GM15510 (cell line): Measurements from ENCODE around the gene ARMC9.
A peak's percentile ranks its signal among the peaks of the same experiment; 100 is the strongest.

Experiments
- POLR2A ChIP-seq: IDR thresholded peaks from 3 replicates; pipeline ENCODE4 v1.6.1; 2011; ENCODE audit warnings: borderline replicate concordance; ENCODE audit not compliant: insufficient read length; ENCODE audit errors: extremely low read depth

The ARMC9 gene

DNA sequence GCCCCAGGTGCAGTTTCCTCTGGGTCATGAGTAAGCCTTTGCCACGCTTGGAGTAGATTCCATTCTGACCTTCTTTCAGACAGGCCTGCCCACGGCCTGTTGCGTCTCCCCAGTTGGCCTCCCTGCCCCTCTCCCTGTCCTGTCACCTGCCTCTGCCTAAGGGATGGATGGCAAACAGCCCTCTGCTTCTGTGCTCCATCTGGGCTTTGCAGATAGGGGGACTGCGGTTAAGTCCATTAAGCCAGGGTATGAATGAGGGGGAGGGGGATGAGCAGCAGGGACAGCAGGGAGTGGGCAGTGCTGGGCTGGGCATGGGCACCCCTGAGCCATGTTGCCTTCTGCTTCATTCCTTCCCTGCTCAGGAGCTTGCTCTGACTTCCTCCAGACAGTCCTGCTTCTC, 159.5 kb downstream of the ARMC9 start:
- TF ChIP-seq POLR2A, result no peak

DNA sequence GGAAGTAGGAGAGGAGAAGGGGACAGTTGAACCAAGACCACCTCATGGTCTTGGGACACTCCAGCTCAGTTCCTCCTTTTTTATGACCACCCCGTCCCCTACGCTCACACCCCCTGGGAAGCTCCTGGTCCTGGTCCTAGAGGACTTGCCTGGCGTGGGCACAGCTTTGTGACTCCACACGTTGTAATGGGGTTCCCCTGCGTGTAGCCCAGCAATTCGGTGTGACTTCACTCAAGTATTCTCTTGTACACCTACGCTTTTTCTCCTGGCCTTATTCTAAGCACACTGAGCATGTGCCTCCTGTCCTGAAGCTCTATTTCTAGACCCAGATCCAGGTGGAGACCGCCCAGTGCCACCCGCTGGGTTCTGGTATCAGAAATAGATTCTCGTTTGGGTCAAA, 161.0 kb downstream of the ARMC9 start:
- no peak for TF ChIP-seq POLR2A

DNA sequence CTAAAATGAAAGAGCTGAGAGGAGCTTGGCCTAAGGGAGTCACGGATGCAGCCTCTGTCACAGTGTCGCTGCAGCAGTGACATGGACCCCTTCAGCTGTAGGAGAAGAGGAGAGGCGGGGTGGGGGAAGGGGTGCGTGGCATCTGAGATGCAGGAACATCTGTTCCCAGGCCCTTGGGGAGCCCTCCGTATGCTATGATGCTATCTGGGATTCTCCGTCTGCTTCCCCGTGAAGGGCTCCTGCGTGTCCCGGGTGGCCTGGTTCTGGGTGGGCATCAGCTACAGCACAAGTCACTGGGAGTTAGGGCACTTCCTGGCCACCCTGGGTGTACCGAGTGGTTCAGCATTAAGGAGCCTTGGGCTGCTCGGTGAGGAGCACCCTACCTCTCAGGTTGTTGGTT, 161.5 kb downstream of the ARMC9 start:
- TF ChIP-seq POLR2A, result no peak

DNA sequence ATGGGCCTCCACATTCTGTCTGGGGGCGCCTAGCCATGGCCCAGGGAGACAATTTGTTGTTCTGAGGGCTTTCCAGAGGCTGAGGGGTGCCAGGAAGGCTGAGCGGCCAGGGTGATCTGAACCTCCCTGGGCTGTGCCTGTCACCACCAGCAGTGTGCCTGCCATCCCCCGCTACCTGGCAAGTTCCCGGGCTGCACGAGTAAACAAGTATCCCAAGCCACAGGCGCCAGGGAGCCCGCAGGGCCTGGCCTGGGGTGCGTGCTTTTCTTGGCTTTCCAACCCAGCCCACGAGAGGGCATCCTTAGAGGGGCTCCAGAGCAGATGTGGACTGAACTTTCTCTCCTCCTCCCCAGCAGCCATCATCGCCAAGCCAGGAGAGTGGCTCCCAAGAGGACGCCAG, 162.0 kb downstream of the ARMC9 start:
- TF ChIP-seq POLR2A, result no peak

DNA sequence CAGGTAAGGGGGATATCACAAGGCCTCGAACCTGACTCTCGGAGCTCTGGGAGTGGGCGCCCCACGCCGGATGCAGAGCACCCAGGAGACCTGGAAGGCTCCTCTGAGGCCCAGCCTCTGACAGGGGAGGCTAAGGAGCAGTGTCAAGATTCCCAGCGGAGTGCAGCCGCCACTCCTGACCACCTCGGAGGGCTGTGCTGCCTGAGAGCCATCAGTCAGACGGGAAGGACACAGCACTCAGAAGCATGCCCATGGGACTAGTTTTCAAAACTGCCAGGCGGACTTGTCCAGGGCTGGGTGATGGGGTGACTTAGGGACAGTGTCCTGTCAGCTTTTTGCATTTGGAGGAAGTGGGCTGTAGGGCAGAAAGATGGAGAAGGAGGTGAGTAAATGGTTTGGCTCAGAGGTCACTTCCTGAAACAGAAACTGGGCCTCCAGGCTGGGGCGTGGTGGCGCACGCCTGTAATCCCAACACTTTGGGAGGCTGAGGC, 162.5 kb downstream of the ARMC9 start:
- no peak for TF ChIP-seq POLR2A

GRCh38 chr2:231361701-231362554, 163.5 kb downstream of the ARMC9 start:
- peak; percentile 30 for TF ChIP-seq POLR2A

GRCh38 chr2:231362555-231363184, 164.2 kb downstream of the ARMC9 start:
- no peak for TF ChIP-seq POLR2A

DNA sequence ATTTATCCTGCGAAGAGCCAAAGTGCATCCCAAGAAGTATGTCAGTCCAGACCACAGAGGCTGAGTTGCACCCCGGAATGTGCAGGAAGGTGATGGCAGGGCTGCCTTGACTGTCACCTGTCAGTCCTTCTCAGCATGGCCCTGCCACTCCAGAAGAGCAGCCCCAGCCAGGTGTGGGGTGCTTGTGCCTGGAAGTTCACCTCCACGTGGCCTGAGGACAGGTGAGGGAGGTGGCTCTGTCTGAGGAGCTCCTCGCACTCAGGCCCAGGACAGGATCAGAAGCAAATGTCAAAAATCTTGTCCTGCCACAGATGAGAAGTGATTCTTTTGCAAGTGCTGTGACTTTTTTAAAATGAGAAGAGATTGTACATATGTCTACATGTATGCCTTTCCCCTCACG, 165.6 kb downstream of the ARMC9 start:
- no peak for TF ChIP-seq POLR2A

DNA sequence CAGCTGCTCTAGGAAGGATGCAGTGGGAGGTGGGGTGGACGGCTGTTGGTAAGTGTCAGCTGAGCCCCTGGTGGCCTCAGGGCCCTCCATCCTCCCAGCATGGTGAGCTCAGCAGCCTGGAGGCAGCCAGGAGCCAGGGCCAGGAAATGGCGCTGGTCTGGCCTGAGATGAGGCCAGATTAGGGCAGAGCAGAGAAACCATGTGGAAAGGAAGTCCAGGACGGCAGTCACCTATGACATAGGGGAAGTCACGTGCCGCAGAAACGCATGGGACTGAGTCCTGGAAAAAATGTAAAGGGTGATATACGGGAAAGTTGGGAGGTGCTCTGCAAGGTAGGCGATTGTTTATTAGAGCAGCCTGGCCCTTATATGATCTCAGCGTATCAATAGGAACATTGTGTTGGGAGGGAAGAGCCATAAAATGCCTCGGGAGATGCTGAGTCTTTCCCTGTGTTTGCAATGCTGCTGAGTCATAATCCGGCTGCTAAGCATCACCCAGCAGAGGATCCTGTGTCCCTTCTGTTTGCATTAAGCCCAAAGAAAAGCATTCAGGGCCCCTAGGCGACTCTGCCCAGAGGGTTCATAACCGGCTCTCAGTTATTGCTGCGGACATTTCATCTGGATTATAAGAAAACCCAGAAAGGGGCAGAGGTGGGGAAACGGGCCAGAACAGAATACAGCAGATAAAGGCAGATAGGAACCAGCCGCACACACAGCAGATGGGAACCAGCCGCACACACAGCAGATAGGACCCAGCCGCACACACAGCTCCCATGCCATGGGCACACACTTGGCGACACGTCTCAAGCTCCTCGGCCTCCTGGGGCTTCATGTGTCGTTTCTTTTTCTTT, 166.8 kb downstream of the ARMC9 start:
- TF ChIP-seq POLR2A, result no peak

DNA sequence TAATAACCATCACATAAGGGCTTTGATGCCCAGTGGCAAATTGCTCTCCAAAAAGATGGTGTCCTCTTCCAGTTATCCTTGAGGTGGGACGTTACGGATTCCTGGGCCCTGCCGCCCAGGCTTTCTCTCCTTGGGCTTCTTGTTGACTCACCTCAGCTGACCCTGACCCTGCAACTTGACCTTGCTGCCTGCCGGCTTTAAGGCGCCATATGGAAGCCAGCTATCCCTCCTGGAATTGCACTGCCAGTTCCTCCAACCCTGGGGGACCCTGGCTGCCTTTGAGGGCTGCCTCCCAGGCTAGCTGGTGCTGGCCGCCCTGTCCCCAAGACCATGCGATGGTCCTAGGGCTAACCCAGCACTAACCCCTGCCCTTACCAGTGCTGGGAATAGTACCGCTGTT, 168.7 kb downstream of the ARMC9 start:
- no peak for TF ChIP-seq POLR2A

- no peak for TF ChIP-seq POLR2A
Measured at GRCh38 chr2:231369580-231370428, 171.4 kb downstream of the ARMC9 start.

DNA sequence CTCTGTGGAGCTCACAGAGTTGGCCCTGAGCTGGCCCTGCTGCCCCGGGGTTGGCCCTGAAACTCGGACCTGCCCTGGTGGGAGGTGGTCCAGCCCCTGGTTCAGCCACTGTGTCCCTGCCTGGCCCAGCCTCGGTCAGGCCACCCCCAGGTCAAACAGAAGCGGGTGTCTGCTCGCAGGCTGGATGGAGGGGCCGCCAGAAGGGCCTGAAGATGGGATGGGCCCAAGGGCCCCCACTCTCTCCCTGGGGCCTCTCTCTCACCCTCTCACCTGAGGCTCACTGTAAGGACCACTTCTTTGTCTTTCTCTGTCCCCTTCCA, 172.0 kb downstream of the ARMC9 start:
- TF ChIP-seq POLR2A, result no peak

GRCh38 chr2:231370749-231371429, 172.5 kb downstream of the ARMC9 start:
- no peak for TF ChIP-seq POLR2A
